HFF-Myc (cell line): ENCODE measurements around the gene NFIX.

Source experiments
- DNase-seq: peaks from one replicate; pipeline ENCODE4 v3.0.0-alpha.2; 2011; ENCODE audit warnings: low read depth; ENCODE audit errors: extremely low read depth
- H3K4me3 ChIP-seq: replicated peaks from 2 replicates; pipeline ENCODE4 v1.5.1; 2011; ENCODE audit warnings: low read depth, mild to moderate bottlenecking, control low read depth, low read length
- TF ChIP-seq, protein P1 (sequence below): IDR thresholded peaks from 2 replicates; pipeline ENCODE4 v1.5.1; 2012; ENCODE audit warnings: mild to moderate bottlenecking, low read depth, low read length, control low read depth; ENCODE audit errors: missing control alignments

Gene NFIX

DNA sequence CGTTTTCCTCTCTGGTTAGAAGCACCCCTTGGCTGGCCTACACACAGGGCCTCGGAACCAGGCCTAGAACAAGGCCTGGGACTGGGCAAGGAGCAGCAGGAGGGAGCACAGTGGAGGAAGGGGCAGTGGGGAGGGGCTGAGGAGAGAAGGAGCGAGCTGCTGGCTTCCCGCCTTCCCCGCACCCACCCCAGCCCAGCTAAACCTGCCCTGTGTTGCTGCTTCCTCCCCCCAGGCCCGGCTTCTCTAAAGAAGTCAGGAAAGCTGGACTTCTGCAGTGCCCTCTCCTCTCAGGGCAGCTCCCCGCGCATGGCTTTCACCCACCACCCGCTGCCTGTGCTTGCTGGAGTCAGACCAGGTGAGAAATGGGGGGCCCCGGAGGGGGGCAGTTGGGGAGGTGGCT is 83.1 kb downstream of the NFIX start:
- H3K4me3 ChIP-seq: no peak overlapping the region
- TF ChIP-seq, protein P1, sequence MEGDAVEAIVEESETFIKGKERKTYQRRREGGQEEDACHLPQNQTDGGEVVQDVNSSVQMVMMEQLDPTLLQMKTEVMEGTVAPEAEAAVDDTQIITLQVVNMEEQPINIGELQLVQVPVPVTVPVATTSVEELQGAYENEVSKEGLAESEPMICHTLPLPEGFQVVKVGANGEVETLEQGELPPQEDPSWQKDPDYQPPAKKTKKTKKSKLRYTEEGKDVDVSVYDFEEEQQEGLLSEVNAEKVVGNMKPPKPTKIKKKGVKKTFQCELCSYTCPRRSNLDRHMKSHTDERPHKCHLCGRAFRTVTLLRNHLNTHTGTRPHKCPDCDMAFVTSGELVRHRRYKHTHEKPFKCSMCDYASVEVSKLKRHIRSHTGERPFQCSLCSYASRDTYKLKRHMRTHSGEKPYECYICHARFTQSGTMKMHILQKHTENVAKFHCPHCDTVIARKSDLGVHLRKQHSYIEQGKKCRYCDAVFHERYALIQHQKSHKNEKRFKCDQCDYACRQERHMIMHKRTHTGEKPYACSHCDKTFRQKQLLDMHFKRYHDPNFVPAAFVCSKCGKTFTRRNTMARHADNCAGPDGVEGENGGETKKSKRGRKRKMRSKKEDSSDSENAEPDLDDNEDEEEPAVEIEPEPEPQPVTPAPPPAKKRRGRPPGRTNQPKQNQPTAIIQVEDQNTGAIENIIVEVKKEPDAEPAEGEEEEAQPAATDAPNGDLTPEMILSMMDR: no peak
- DNase-seq: no peak

DNA sequence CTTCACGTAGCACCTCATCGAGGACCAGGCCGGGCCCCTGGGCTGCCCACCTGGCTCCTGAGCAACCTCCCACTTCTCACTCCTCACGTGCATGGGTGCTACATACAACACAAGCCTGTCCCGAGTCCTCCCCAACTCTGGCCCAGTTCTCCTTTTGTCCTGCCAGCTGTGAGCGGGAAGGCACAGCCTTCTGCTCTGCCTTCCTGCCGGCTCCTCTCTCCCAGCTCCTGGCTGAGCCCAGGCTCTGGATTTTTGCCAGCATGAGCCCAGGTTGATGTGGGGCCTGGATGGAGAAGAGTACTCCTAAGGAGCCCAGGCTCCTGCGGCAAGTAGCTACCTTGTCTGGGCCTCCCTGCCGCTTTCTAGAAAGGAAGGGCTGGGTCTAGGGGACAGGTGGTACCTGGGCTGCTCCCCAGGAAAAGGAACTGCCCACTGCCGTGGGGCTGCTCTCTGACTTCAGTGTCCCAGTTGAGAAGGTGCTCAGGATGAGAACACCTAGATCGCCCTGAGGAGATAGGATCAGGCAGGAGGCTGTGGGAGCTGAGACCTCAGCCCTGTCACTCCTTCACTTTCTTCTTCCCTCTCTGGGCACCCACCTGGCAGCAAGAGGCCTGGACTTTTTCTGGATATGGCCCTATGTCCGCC is 83.7 kb downstream of the NFIX start:
- peak overlapping the region; percentile 15 for H3K4me3 ChIP-seq
- TF ChIP-seq, protein P1: no peak
- no peak for DNase-seq

DNA sequence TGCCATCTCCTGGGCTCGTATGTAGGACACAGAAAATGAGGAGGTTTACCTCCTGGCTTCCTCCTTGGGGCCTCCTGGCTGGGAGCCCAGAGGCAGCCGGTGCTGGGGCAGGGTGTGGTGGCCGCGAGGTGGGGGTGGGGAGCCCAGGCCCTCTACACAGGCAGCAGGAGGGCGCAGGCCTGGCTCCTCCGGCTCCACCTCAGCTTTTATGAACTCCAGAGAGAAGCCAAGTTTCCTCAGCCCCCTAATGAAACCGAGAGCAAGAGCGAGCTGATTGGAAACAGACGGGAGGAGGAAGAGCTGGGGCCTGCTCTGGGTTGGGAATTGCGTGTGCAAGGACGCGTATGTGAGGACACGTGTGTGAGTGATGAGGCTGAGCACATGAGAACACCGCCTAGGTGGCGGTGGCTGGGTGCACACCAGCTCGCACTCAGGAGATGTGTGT is 84.3 kb downstream of the NFIX start:
- peak; percentile 83 for DNase-seq
- TF ChIP-seq, protein P1: no peak
- peak overlapping the region; percentile 15 for H3K4me3 ChIP-seq

DNA sequence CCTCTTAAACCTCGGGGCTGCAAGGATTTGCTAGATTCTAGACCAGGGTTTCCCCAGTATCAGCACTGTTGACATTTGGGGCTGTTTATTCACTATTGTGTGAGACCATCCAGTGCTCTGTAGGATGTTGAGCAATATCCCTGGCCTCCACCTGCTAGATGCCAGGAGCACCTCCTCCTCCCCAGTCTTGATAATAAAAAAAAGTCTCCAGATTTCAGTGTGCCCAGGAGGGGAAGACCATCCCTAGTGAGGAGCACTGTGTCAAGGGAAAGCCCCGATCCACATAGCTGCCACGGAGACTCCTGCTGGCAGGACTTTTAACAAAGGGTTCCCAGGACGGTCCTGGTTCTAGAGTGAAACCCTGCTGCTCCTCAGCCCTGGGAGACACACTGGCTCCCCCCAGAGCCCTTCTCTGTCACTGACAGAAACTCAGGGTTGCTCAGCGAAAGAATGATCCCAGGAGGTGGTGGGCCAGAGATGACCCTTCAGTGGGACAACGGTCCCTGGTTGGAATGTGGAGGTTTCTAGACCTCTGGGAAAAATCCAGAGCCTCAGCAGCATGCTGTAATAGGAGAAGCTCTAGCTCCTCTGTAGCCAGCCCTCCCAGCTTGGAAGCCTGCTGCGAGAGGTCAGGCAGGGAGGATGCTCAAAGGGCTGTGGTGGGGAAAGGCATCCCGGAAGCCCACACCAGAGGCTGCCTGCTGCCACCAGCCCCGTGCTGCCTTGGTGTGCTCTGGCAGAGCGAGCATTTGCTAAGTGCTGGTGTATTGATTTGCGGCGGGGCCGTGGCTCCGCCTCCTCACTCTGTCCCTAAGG is 87.1 kb downstream of the NFIX start:
- TF ChIP-seq, protein P1: peak; percentile 37
- no peak for DNase-seq
- no peak overlapping the region for H3K4me3 ChIP-seq

DNA sequence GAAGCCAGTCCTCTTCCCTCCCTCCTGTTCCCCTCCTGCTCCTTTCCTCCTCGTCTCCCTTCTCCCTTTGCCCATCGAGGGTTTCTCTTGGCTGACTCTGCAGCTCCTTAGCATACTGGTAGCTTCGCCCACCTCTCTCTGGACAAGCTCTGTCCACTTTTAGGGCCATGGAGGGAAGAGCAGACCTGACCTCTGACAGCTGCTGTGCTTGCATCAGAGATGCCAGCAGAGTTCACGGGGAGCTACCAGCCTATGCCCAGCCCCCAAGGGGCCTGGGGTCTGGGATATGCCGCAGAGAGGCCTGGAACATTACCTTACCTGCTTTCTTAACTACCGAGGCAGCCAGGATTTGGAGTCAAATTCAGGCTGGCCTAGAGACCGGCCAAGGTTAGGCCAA is 87.7 kb downstream of the NFIX start:
- TF ChIP-seq, protein P1: no peak
- no peak for DNase-seq

DNA sequence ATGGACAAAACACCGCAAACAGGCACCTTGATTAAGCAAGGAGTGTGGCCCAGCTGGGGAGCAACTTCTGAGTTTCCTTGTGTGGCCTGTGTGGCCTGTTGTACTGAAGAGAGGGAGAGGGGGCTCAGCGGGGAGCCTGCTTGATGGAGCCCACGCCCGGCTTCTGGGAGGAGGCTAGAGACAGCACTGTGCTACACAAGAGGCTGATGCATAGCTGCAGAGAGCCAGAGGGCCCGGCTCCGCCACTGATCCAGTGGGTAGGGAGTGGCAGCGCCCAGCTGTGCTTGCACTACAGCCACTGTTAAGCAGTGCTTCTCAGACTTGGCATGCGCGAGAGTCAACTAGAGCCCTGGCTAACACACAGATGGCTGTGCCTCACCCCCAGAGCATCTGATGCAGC is 88.4 kb downstream of the NFIX start:
- no peak for DNase-seq
- TF ChIP-seq, protein P1: no peak
- H3K4me3 ChIP-seq: no peak overlapping the region

More for the DNA sequence above, 87.7 kb downstream of the NFIX start:
- no peak overlapping the region for H3K4me3 ChIP-seq
